ENCODE data around the gene LDLRAD3. TPM values are rescaled to one million over a fixed set of nuclear protein-coding genes. Genes with fewer than 3 reads are reported as not detected.

Gene LDLRAD3
- polyA plus RNA-seq, 1 of the 3 experiments (the other 2 are of a cell fraction), result 10.6 TPM

GRCh38 chr11:36019005-36019596, 75.2 kb downstream of the LDLRAD3 start:
- Histone ChIP-seq H4K20me1 (ENCODE audit: insufficient read depth) (no peaks in the 10 kb centered on the region), H2AFZ (ENCODE audit: low read depth) (no peak overlapping the region), H3K9me2 (no peaks in the 10 kb centered on the region), H3K4me3 (ENCODE audit: low read depth in 2 of 2, low read length in 1 of 2) (peak overlapping the region in 1 of 2 experiments; percentile 4; a peak in 2 of 4 replicates), H3K27ac (ENCODE audit: low read depth in 2 of 2, low read length in 1 of 2) (peak overlapping the region; percentile 7 to 96; a peak in 3 of 4 replicates), H3K4me2 (peak overlapping the region; percentile 40), H3K9me3 (no peaks in the 10 kb centered on the region), H3F3A (replicated peaks; ENCODE audit: insufficient read depth) (no peaks in the 10 kb centered on the region), H3K36me3 (replicated peaks in 1 of 2; ENCODE audit: control insufficient read depth in 1 of 2, insufficient read depth in 2 of 2, low read length in 1 of 2) (no peaks in the 10 kb centered on the region), H3K4me1 (ENCODE audit: control insufficient read depth in 1 of 2, insufficient read depth in 2 of 2, low read depth in 1 of 2, low read length in 1 of 2) (peaks cover 17 to 35% of the 10 kb centered on the region in 2 experiments; a peak in 3 of 4 replicates), H3K27me3 (ENCODE audit: insufficient read depth) (no peaks in the 10 kb centered on the region), H3K9ac (no peak overlapping the region), H3K79me2 (ENCODE audit: insufficient read depth) (peaks cover 5% of the 10 kb centered on the region)
- CTCF ChIA-PET, result interaction anchor here (0.9 to 2.1 kb wide), 5 partner anchors 38 to 460 kb away, joined by 3 to 7 read pairs (median 5); no protein-coding TSS in a partner anchor
- DNase-seq, result peak; percentile 77
- 29% methylated on average over 7 of the region's 8 CpGs for WGBS (ENCODE audit: low lambda C conversion rate)
- POLR2A ChIA-PET, result interaction anchor here (0.7 kb wide), 1 partner anchor 192 kb away, joined by 3 read pairs; no protein-coding TSS in a partner anchor
- TF ChIP-seq RCOR1 (IDR thresholded peaks at IDR 0.05; ENCODE audit: low read length) (peak; percentile 90; the same call in 1 of the 2 replicates), RXRA (IDR thresholded peaks at IDR 0.05; ENCODE audit: borderline replicate concordance, low read depth) (no peak), MEF2A (IDR thresholded peaks at IDR 0.05; ENCODE audit: borderline replicate concordance, low read depth) (no peak), GATA2 (CRISPR knock-in tag; IDR thresholded peaks at IDR 0.05) (peak; percentile 98), FOSL2 (IDR thresholded peaks at IDR 0.05; ENCODE audit: borderline replicate concordance, low read depth) (no peak), RFX5 (IDR thresholded peaks at IDR 0.05; ENCODE audit: low read length) (no peak), ZBTB33 (IDR thresholded peaks at IDR 0.05; ENCODE audit: borderline replicate concordance, low read depth) (no peak), MAX (IDR thresholded peaks at IDR 0.05; ENCODE audit: low read depth) (no peak), FOXJ3 (CRISPR knock-in tag; IDR thresholded peaks at IDR 0.05) (peak; percentile 65; the same call in 1 of the 2 replicates), YY1 (IDR thresholded peaks at IDR 0.05; ENCODE audit: low read depth) (no peak), SIN3A (IDR thresholded peaks at IDR 0.05; ENCODE audit: borderline replicate concordance, low read depth, low read length) (no peak), REST (IDR thresholded peaks at IDR 0.05; ENCODE audit: low read depth, low read length) (no peak), ELF1 (IDR thresholded peaks at IDR 0.05) (no peak), USF2 (IDR thresholded peaks at IDR 0.05; ENCODE audit: borderline replicate concordance, low read depth, low read length) (no peak), EZH2phosphoT487 (IDR thresholded peaks at IDR 0.05; ENCODE audit: borderline replicate concordance, low read depth) (no peak), TEAD4 (IDR thresholded peaks at IDR 0.05; ENCODE audit: borderline replicate concordance, insufficient read depth) (no peak), FOXM1 (IDR thresholded peaks at IDR 0.05; ENCODE audit: low read depth) (no peak), MXI1 (IDR thresholded peaks at IDR 0.05; ENCODE audit: low read depth, low read length) (peak; percentile 89), TCF12 (IDR thresholded peaks at IDR 0.05) (peak; percentile 74), JUND (IDR thresholded peaks at IDR 0.05) (no peak), EP300 (IDR thresholded peaks at IDR 0.05; ENCODE audit: borderline replicate concordance in 1 of 2, low read depth in 1 of 2, low read length in 1 of 2) (peak in 1 of 2 experiments; percentile 94; a peak in 2 of 4 replicates), SMC3 (IDR thresholded peaks at IDR 0.05; ENCODE audit: low read depth, low read length) (no peak), NRF1 (IDR thresholded peaks at IDR 0.05; ENCODE audit: low read depth, low read length) (no peak)
- TF ChIP-seq, protein P1, sequence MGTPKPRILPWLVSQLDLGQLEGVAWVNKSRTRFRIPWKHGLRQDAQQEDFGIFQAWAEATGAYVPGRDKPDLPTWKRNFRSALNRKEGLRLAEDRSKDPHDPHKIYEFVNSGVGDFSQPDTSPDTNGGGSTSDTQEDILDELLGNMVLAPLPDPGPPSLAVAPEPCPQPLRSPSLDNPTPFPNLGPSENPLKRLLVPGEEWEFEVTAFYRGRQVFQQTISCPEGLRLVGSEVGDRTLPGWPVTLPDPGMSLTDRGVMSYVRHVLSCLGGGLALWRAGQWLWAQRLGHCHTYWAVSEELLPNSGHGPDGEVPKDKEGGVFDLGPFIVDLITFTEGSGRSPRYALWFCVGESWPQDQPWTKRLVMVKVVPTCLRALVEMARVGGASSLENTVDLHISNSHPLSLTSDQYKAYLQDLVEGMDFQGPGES (IDR thresholded peaks at IDR 0.05; ENCODE audit: low read depth, low read length), result no peak
- TF ChIP-seq, protein P2, sequence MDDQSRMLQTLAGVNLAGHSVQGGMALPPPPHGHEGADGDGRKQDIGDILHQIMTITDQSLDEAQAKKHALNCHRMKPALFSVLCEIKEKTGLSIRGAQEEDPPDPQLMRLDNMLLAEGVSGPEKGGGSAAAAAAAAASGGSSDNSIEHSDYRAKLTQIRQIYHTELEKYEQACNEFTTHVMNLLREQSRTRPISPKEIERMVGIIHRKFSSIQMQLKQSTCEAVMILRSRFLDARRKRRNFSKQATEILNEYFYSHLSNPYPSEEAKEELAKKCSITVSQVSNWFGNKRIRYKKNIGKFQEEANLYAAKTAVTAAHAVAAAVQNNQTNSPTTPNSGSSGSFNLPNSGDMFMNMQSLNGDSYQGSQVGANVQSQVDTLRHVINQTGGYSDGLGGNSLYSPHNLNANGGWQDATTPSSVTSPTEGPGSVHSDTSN (IDR thresholded peaks at IDR 0.05), result peak; percentile 20; the same call in 1 of the 2 replicates

Measured in SK-N-SH (cell line).